H9 (cell line): Measurements from ENCODE around the gene LGR5. TPM values are rescaled to one million over a fixed set of nuclear protein-coding genes. Genes with fewer than 3 reads are reported as not detected.

Experiments
- DNase-seq: peaks from one replicate; pipeline ENCODE4 v3.0.0-alpha.2; 2017
- H2AFZ ChIP-seq: one replicate; pipeline ENCODE4 v1.6.1; 2013; ENCODE audit warnings: mild to moderate bottlenecking, low read length, control low read depth, moderate library complexity
- H2AK5ac ChIP-seq: 2 replicates; pipeline ENCODE4 v1.6.1; 2013; ENCODE audit warnings: low read length, control low read depth, mixed read lengths; ENCODE audit not compliant: insufficient read length
- H2BK120ac ChIP-seq: one replicate; pipeline ENCODE4 v1.6.1; 2013; ENCODE audit warnings: low read depth, mild to moderate bottlenecking, low read length, control low read depth, inconsistent platforms; ENCODE audit not compliant: poor library complexity, severe bottlenecking
- H2BK12ac ChIP-seq: 2 replicates; pipeline ENCODE4 v1.6.1; 2013; ENCODE audit warnings: low read length, control low read depth, mixed read lengths, low read depth; ENCODE audit not compliant: insufficient read length
- H2BK15ac ChIP-seq: 2 replicates; pipeline ENCODE4 v1.6.1; 2013; ENCODE audit warnings: low read depth, low read length, control low read depth
- H2BK20ac ChIP-seq: one replicate; pipeline ENCODE4 v1.6.1; 2013; ENCODE audit warnings: low read depth, mild to moderate bottlenecking, low read length, control low read depth, inconsistent platforms; ENCODE audit not compliant: poor library complexity, severe bottlenecking
- H2BK5ac ChIP-seq: 2 replicates; pipeline ENCODE4 v1.6.1; 2013; ENCODE audit warnings: low read length, control low read depth, mixed read lengths; ENCODE audit not compliant: insufficient read length
- H3K14ac ChIP-seq: 2 replicates; pipeline ENCODE4 v1.6.1; 2013; ENCODE audit warnings: low read length, control low read depth; ENCODE audit not compliant: insufficient read depth
- H3K18ac ChIP-seq: 2 replicates; pipeline ENCODE4 v1.6.1; 2013; ENCODE audit warnings: low read depth, mild to moderate bottlenecking, mixed read lengths, low read length, control low read depth; ENCODE audit not compliant: insufficient read length
- H3K23ac ChIP-seq: 2 replicates; pipeline ENCODE4 v1.6.1; 2013; ENCODE audit warnings: low read length, control low read depth, mixed read lengths, low read depth; ENCODE audit not compliant: insufficient read length
- H3K23me2 ChIP-seq: 2 replicates; pipeline ENCODE4 v1.6.1; 2013; ENCODE audit warnings: low read depth, mild to moderate bottlenecking, mixed read lengths, low read length, control low read depth; ENCODE audit not compliant: insufficient read length, poor library complexity, severe bottlenecking
- H3K27ac ChIP-seq: 2 replicates; pipeline ENCODE4 v1.5.1; 2013; ENCODE audit warnings: low read length, control low read depth, mixed read lengths, low read depth; ENCODE audit not compliant: insufficient read length
- H3K27me3 ChIP-seq: 2 replicates; pipeline ENCODE4 v1.6.1; 2013; ENCODE audit warnings: low read length, control low read depth, inconsistent platforms; ENCODE audit not compliant: insufficient read depth
- H3K4ac ChIP-seq: 2 replicates; pipeline ENCODE4 v1.6.1; 2013; ENCODE audit warnings: low read depth, mild to moderate bottlenecking, control low read depth, inconsistent platforms, low read length, moderate library complexity
- H3K4me1 ChIP-seq: 2 replicates; pipeline ENCODE4 v1.6.1; 2013; ENCODE audit warnings: low read length, control low read depth, inconsistent platforms; ENCODE audit not compliant: insufficient read depth
- H3K4me2 ChIP-seq: 2 replicates; pipeline ENCODE4 v1.6.1; 2013; ENCODE audit warnings: low read length, control low read depth, mixed read lengths; ENCODE audit not compliant: insufficient read length, insufficient read depth
- H3K56ac ChIP-seq: 2 replicates; pipeline ENCODE4 v1.6.1; 2013; ENCODE audit warnings: low read depth, mild to moderate bottlenecking, mixed read lengths, low read length, control low read depth; ENCODE audit not compliant: insufficient read length
- H3K79me1 ChIP-seq: 2 replicates; pipeline ENCODE4 v1.6.1; 2013; ENCODE audit warnings: low read depth, mild to moderate bottlenecking, moderate library complexity, low read length, control low read depth, inconsistent platforms; ENCODE audit not compliant: insufficient read depth, poor library complexity, severe bottlenecking
- H3K79me2 ChIP-seq: 2 replicates; pipeline ENCODE4 v1.6.1; 2013; ENCODE audit warnings: low read length, control low read depth, inconsistent platforms; ENCODE audit not compliant: insufficient read depth
- H3K9ac ChIP-seq: 2 replicates; pipeline ENCODE4 v1.6.1; 2013; ENCODE audit warnings: low read length, control low read depth, mixed read lengths; ENCODE audit not compliant: insufficient read length; ENCODE audit errors: extremely low read depth
- H3K9me3 ChIP-seq: one replicate; pipeline ENCODE4 v1.6.1; 2013; ENCODE audit warnings: low read depth, low read length, inconsistent platforms; ENCODE audit not compliant: control insufficient read depth
- H3T11ph ChIP-seq: one replicate; pipeline ENCODE4 v1.6.1; 2013; ENCODE audit warnings: mild to moderate bottlenecking, low read length, control low read depth, inconsistent platforms
- H4K20me1 ChIP-seq: one replicate; pipeline ENCODE4 v1.6.1; 2013; ENCODE audit not compliant: control insufficient read depth, insufficient read length, insufficient read depth
- H4K5ac ChIP-seq: 2 replicates; pipeline ENCODE4 v1.6.1; 2013; ENCODE audit warnings: low read depth, mild to moderate bottlenecking, mixed read lengths, low read length, control low read depth; ENCODE audit not compliant: insufficient read length
- H4K8ac ChIP-seq: replicated peaks from 2 replicates; pipeline ENCODE4 v1.6.1; 2013; ENCODE audit warnings: low read length, control low read depth, mixed read lengths, low read depth; ENCODE audit not compliant: insufficient read length
- H4K91ac ChIP-seq: 2 replicates; pipeline ENCODE4 v1.6.1; 2013; ENCODE audit warnings: low read depth, mild to moderate bottlenecking, moderate library complexity, mixed read lengths, low read length, control low read depth; ENCODE audit not compliant: insufficient read length
- H3K27ac Mint-ChIP-seq, 3 experiments: 2 replicates in 2 of 3; 3 replicates in 1 of 3; pipeline ENCODE4 v1.8.0; 2020 to 2021; ENCODE audit warnings: mixed read lengths in 3 of 3, mild to moderate bottlenecking in 1 of 3, moderate library complexity in 1 of 3
- H3K27me3 Mint-ChIP-seq: 2 replicates; pipeline ENCODE4 v1.8.0; 2021; ENCODE audit warnings: low read depth, mild to moderate bottlenecking, moderate library complexity, mixed read lengths
- H3K36me3 Mint-ChIP-seq, 3 experiments: 2 replicates in 2 of 3; 3 replicates in 1 of 3; pipeline ENCODE4 v1.8.0; 2020 to 2021; ENCODE audit warnings: low read depth in 3 of 3, mixed read lengths in 3 of 3; ENCODE audit not compliant: insufficient read depth in 1 of 3
- H3K4me1 Mint-ChIP-seq, 2 experiments: 2 replicates each; pipeline ENCODE4 v1.8.0; 2020; ENCODE audit warnings: mixed read lengths in 2 of 2
- H3K4me3 Mint-ChIP-seq, 2 experiments: 2 replicates in 1 of 2; 3 replicates in 1 of 2; pipeline ENCODE4 v1.8.0; 2020 to 2021; ENCODE audit warnings: mild to moderate bottlenecking in 2 of 2, mixed read lengths in 2 of 2, moderate library complexity in 1 of 2
- H3K9me3 Mint-ChIP-seq, 2 experiments: 2 replicates in 1 of 2; 3 replicates in 1 of 2; pipeline ENCODE4 v1.8.0; 2020; ENCODE audit warnings: mild to moderate bottlenecking in 2 of 2, mixed read lengths in 2 of 2, moderate library complexity in 1 of 2
- CTCF ChIP-seq: fragments of 200-600 bp; sonication (generic); conservative IDR thresholded peaks from 3 replicates; pipeline ENCODE4 v1.8.0; 2021; ENCODE audit warnings: antibody characterized with exemption, mild to moderate bottlenecking
- WGBS: extraction: QIAGEN DNeasy Blood & Tissue Kit; methylation state at CpG from one replicate; pipeline ENCODE4 v1.1.7; 2013; ENCODE audit warnings: missing lambda C conversion rate, low lambda C conversion rate, mixed read lengths; ENCODE audit not compliant: insufficient read length; ENCODE audit errors: extremely low coverage; 5-methylcytosine and 5-hydroxymethylcytosine counted together
- total RNA-seq: library from RNA; stranded (reverse); gene quantifications from 2 replicates; pipeline ENCODE4 v1.2.1, GENCODE V29; 2021

The LGR5 gene
- total RNA-seq, 1 experiment from 2014 or later: 0.09 TPM

GRCh38 chr12:71397433-71397954 is 42.1 kb upstream of the LGR5 start:
- no peak for TF ChIP-seq CTCF
- no peak overlapping the region for H3K56ac ChIP-seq
- no peaks in the 10 kb centered on the region for H3K79me1 ChIP-seq
- DNase-seq: no peak
- H3K9me3 ChIP-seq: no peaks in the 10 kb centered on the region
- no peak overlapping the region for H3T11ph ChIP-seq
- no peak overlapping the region for H3K23ac ChIP-seq
- H2AFZ ChIP-seq: no peak overlapping the region
- Mint-ChIP-seq H3K9me3 (no peaks in the 10 kb centered on the region), H3K27me3 (no peaks in the 10 kb centered on the region), H3K4me3 (no peak overlapping the region), H3K36me3 (no peaks in the 10 kb centered on the region), H3K4me1 (peaks cover 0 to 5% of the 10 kb centered on the region in 2 experiments; a peak in 2 of 4 replicates), H3K27ac (no peak overlapping the region)
- no peak overlapping the region for H2AK5ac ChIP-seq
- H2BK5ac ChIP-seq: no peak overlapping the region
- no peak overlapping the region for H4K5ac ChIP-seq
- no peaks in the 10 kb centered on the region for H3K23me2 ChIP-seq
- H3K18ac ChIP-seq: no peak overlapping the region
- no CpG with 5 or more reads among the region's 1 CpG for WGBS
- H2BK12ac ChIP-seq: no peak overlapping the region
- H3K14ac ChIP-seq: no peak overlapping the region
- H3K9ac ChIP-seq: no peak overlapping the region
- no peaks in the 10 kb centered on the region for H3K79me2 ChIP-seq
- H4K8ac ChIP-seq: no peak overlapping the region
- H4K91ac ChIP-seq: no peak overlapping the region
- H3K27me3 ChIP-seq: no peaks in the 10 kb centered on the region
- H4K20me1 ChIP-seq: no peaks in the 10 kb centered on the region
- H3K4me1 ChIP-seq: no peaks in the 10 kb centered on the region
- H3K4me2 ChIP-seq: no peak overlapping the region
- H2BK120ac ChIP-seq: no peak overlapping the region
- H3K27ac ChIP-seq: no peak overlapping the region
- no peak overlapping the region for H3K4ac ChIP-seq
- H2BK20ac ChIP-seq: no peak overlapping the region
- no peak overlapping the region for H2BK15ac ChIP-seq
